CD4-positive, alpha-beta T cell treated with Interleukin-6 at 100 ng/mL for 8 hours (primary cell): Measurements from ENCODE around the gene MAST3.

ENCODE experiments used
- DNase-seq: peaks from one replicate; pipeline ENCODE4 v3.0.0-alpha.2; 2020; ENCODE audit warnings: mixed read lengths, low spot score

MAST3 gene

DNA sequence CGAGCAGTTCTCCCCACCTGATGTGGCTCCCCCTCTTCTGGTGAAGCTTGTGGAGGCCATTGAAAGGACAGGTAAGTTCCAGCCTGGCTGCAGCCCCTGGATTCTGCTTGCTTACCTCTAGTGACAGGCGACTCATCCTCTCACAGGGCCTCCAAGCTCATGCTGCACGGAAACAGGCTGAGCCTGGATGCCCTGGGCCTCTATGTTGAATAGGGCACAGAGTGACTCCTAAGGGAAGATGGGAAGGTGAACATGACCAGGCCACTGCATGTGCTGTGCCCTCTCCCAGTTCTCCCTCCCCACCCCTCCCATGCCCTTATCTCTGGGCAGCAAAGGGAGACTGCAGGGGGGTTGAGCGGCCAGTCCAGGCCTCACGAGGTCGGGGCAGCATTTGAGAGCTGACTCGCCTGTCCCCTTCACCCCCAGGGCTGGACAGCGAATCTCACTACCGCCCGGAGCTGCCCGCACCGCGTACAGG is 63.0 kb downstream of the MAST3 start:
- DNase-seq: no peak

DNA sequence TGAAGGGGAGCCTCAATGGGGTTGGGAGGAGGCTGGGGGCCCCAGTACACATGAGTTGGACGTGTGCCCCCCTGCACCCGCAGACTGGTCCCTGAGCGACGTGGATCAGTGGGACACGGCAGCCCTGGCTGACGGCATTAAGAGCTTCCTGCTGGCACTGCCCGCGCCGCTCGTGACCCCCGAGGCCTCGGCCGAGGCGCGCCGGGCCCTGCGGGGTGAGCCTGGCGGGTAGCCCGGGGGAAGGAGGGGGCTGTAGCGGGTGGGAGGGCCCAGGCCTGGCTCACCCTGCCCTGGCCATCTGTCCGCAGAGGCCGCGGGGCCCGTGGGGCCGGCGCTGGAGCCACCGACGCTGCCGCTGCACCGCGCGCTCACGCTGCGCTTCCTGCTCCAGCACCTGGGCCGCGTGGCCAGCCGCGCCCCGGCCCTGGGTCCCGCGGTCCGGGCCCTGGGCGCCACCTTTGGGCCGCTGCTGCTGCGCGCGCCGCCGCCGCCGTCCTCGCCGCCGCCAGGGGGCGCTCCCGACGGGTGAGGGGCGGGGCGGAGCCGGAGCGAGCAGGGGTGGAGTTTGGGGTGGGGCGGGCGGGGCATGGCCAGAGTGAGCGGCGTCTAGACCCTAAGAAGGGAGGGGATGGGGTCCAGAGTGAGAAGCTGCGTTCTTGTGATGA is 63.5 kb downstream of the MAST3 start:
- DNase-seq: peak; percentile 77

DNA sequence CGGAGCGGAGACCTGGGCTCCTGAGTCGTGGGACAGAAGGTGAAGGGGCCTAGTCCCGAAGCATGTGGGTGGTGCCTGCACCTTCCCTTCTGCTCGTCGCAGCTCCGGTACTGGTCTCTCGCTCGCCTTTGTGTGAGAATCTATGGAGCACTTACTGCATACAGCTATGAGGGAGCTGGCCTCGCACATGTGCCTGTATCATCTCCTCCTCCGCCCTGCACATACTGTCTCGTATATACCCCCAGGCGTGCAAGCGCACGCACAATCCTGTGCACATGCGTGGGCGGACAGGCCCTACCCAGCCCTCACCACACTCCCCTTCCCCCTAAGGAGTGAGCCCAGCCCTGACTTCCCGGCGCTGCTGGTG is 64.0 kb downstream of the MAST3 start:
- no peak for DNase-seq

DNA sequence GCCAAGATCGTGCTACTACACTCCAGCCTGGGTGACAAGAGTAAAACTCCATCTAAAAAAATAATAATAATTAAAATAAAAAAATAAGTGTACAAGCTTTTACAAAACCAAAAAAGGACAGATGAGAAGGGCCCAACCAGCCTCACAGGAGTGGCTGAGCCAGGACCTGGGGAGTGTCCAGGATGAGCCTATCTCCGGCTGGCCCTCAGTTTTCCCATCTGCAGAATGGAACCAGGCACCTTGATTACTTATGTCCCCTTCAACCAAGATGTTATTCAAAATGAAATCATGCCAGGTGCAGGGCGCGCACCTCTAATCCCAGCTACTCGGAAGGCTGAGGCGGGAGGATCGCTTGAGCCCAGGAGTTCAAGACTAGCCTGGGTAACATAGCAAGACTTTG is 66.5 kb downstream of the MAST3 start:
- no peak for DNase-seq

DNA sequence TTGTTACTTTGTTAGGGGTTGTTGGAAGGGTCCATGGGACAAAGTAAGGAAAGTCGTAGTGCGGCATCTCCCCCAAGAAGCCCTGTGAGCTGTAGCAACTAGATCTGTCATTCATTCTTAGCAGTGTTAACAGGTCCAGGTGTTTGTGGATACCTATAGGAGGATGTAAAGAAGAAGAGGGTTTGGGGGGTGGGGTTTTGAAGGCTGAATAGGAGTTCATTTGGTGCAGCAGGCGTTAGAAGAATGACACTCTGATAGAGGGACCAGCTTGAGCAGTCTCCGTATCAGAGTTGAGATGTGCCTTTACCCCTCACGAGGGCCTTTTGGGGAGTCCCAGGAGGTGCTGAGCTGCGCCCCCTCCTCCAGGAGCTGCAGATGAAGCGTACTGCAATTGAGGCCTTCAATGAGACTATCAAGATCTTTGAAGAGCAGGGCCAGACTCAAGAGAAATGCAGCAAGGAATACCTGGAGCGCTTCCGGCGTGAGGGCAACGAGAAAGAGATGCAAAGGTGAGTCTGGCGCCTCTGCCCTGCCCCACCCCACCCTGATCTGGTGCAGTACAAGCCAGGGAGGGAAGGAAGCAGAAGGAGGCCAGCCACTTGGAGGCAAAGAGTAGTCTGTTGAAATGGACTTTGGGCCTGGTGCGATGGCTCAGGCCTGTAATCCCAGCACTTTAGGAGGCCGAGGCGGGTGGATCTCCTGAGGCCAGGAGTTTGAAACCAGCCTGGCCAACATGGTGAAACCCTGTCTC is 68.4 kb downstream of the MAST3 start:
- no peak for DNase-seq

DNA sequence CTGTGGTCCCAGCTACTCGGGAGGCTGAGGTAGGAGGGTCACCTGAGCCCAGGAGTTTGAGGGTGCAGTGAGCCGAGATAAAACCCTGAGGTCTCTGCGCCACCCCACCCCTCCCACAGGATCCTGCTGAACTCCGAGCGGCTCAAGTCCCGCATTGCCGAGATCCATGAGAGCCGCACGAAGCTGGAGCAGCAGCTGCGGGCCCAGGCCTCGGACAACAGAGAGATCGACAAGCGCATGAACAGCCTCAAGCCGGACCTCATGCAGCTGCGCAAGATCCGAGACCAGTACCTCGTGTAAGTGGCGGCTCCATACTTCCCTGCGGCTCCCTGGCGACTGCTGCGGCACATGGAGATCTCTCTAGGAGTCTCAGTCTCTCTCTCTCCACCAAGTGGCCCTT is 69.4 kb downstream of the MAST3 start:
- DNase-seq: no peak

DNA sequence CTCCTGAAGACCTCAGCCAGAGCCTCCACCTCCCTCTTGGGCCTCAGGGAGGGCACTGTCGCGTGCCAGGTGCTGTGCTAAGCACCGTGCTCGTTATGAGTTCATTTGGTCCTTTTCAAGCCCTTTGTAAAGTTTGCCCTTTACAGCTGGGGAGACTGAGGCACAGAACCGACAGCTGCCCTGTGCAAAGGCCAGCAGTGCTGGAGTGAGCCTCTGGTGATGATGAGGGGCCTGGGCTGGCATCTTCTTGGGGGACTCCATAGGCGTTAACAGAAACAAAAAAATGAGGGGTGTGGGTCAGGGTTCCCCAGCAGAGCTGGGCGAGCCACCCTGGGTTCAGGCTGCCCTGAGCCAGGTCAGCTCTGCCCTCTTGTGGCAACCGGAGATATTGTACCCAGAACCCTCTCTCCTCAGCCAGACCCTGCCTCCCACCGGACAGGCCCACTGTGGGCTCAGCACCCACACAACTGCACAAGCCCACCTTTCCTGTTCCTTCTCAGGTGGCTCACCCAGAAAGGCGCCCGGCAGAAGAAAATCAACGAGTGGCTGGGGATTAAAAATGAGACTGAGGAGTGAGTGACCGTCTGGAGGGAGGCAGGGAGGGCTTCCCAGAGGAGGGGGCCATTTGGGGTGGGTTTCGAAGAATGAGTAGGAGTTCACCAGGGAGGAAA is 70.5 kb downstream of the MAST3 start:
- peak; percentile 64 for DNase-seq

DNA sequence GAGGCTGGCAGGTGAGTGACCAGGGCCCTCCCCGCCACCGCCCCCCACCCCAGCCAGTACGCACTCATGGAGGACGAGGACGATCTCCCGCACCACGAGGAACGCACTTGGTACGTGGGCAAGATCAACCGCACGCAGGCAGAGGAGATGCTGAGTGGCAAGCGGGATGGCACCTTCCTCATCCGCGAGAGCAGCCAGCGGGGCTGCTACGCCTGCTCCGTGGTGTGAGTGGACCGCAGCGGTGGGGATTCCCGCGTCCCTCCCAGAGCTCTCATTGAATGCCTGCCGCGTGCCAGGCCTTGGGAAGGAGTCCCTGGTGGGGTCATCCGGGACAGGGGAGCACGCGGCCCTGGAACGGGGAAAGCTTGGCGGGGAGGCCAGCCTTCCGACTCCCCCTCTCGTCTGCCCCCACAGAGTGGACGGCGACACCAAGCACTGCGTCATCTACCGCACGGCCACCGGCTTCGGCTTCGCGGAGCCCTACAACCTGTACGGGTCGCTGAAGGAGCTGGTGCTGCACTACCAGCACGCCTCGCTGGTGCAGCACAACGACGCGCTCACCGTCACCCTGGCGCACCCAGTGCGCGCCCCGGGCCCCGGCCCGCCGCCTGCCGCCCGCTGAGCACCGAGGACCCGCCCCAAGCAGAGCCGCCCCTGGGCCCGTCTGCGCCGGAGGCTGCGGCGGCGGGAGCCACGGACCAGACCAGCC is 71.2 kb downstream of the MAST3 start:
- DNase-seq: no peak

DNA sequence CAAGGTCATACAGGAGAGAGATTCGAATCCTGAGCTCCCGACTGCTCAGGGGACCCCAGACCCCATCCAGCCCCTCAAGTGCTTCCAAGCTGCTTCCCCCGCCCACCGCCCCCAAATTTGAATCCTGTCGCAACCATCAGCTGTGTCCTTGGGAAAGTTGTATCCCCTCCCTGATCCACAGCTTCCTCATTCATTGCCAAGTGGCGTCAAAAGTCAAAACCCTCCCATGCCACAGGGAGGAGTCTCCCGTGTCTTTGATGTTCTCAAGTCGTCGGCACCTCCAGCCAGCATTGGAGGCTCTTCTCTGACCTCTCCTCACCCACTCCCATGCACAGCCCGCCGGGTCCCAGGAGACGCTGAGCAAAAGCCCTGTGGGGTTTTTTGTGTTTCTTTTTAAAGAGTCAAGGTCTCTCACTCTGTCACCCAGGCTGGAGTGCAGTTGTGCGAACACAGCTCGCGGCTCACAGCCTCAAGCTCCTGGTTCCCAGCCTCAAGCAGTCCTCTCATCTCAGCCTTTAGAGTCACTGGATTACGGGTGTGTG is 73.2 kb downstream of the MAST3 start:
- no peak for DNase-seq

DNA sequence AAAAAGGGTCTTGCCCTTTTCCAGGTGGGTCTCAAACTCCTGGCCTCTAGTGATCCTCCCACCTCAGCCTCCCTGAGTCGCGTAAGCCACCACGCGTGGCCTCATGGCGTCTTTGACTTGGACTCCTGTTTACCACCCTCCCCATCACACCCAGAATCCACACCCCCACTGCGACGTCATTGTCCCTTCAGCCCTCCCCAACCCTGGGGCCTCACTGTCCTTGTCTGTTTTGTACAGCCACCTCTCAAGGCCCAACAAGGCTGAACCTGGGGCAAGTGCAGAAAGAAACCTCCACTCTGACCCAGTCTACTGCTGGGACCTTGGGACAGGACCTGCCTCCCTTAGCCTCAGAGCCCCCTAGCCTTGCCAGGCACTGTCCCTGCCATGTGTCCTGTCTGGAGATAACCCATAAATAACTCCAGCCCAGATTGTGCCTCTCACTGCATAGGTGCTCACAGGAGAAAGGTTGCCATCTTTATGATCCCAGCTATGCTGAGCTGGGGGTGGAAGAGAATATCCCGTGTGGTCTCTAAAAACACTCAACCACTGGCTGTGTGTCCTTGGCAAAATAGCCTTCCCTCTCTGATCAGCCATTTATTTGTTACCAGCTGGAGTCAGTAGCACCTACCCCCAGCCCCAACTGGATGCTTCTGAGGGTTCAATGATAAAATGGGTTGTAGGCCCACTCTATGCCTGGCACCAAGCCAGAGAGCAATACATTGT is 74.2 kb downstream of the MAST3 start:
- DNase-seq: no peak

DNA sequence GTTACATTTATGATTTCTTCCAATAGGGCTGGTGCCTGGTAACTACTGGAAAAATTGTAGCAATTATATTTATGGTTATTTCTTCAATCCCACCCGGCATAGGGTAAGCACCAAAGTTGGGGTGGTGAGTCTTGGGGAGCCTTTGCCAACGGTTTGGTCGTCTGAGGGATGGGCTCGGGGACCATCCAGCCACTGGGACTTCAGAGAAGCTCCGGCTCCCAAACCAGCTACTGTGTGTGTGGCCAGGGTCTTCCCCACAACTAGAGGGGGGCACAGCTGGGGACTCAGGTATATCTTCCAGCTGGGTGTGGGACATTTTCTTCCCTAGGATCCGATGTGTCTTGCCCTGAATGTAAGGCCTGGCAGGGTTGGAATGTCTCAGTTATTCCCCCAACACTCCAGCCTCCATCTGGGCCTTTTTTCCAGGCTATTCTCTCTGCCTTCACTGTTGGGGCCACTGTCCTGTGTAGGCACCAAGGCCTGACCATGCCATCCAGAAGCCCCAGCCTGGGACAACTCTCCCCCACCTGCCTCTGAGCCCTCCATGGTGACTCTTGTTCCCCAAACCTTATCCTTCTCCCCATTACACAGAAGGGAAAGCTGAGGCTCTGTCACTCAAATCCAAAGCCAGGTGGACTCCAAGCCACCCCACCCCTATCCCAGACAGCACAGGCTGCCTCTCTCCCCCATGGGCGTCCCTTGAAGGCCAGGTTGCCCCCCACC is 74.9 kb downstream of the MAST3 start:
- DNase-seq: no peak

DNA sequence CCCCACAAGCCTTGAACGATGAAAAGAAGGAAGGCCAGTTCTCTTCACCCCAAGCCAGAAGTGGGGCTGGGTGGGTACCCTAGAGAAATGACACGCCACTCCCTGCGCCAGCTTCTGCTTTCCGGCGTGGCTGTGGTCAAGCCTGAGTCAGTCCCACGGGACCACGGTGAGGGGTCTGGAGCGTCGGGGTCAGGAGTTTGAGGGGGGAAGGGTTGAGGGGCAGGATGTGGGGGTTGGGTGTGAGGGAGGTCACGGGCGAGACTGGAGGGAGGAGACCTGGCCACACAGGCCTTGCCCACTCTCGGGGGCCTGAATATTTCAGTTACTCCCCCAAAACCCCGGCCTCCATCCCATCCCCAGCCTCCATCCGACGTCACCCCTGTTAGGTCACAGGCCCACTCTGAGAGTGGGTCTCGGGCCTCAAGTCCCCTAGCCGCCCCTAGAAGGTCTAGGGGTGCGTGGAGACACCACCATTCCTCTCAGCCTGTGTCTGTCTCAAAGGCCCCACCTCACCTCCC is 75.5 kb downstream of the MAST3 start:
- DNase-seq: no peak

DNA sequence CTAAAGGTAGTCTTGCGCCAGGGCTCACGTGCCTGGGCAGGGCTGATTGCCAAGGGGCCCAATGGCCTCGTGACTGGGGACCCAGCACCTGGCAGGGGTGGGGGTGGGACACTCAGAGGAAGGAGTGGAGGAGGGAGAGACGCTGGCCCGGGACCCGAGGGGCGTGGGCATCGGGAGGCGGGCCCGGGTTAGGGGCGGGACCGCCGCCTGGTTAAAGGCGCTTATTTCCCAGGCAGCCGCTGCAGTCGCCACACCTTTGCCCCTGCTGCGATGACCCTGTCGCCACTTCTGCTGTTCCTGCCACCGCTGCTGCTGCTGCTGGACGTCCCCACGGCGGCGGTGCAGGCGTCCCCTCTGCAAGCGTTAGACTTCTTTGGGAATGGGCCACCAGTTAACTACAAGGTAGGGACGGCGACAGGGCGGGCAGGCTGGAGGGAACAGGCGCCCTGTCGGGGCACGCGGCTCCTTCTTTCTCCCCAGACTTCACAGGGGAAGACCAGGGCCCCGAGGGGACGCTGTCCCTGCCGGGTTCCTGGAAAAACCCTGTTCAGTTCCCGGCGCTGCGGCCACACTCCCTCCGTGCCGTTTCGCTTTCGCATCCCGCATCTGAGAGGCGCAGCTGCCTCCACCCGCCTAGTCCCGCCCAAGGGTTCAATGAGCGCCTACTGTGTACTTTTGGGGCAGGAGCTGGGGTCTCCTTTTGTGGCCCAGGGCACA is 76.2 kb downstream of the MAST3 start, which contains the start of gene IFI30:
Gene IFI30 (plus strand): TSS at position 242 of the 717 bp plus-strand sequence. CDS start 29 bp downstream, at position 271.
- peak; percentile 64 for DNase-seq

DNA sequence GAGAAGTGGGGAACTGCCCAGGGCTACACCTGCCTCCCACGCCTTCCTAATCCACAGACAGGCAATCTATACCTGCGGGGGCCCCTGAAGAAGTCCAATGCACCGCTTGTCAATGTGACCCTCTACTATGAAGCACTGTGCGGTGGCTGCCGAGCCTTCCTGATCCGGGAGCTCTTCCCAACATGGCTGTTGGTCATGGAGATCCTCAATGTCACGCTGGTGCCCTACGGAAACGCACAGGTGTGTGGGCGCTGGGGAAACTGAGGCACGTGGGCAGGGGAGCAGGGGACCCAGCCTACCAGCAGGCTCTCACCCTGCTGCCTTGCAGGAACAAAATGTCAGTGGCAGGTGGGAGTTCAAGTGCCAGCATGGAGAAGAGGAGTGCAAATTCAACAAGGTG is 77.4 kb downstream of the MAST3 start:
- DNase-seq: no peak

DNA sequence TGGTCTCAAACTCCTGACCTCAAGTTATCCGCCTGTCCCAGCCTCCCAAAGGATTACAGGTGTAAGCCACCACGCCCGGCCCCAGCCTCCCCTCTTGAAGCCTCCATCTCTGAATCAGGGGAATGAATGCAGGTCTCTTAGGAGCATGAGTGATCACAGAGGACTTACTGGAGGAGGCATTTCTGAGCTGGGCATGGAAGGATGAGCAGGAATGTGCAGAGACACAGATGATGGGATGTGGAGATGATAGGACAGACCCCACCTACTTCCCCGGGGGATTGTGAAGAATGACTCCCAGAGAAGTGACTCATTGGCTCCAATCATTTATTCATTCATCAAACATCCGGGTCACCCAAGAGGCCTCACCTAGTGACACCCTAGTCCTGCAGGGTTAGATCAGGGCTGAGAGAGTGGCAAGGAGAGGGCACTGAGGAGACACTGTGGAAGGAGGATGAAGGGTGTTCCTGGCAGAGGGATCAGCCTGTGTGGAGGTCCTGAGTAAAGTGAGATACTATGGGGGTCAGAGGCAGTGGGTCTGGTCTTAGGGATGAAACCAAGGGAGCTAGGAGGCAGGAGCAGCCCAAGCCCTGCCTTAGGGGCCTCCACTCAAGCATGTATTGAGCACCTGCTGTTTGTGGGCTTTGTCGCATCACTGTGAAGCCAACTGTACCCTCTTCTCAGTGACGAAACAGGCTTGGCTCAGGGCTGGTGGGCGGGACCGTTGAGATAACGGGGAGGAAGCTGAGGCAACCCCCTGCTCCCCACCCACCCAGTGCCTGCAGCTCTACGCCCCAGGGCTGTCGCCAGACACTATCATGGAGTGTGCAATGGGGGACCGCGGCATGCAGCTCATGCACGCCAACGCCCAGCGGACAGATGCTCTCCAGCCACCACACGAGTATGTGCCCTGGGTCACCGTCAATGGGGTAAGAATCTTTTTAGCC is 79.1 kb downstream of the MAST3 start:
- DNase-seq: no peak

DNA sequence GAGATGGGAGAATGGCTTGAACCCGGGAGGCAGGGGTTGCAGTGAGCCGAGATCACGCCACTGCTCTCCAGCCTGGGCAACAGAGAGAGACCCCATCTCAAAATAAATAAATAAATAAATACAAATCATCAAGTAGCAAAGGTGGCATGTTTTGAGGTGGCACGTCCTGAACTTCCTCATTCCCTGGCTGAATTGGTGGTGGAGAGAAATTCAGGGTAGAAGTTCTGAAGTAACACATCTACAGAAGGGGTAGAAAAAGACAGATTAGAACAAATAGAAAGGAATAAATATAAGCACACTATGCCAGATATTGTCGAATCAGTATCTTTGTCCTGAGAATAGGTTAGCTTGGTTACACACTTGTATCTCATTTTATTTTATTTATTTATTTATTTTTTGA is 82.4 kb downstream of the MAST3 start:
- DNase-seq: no peak

DNA sequence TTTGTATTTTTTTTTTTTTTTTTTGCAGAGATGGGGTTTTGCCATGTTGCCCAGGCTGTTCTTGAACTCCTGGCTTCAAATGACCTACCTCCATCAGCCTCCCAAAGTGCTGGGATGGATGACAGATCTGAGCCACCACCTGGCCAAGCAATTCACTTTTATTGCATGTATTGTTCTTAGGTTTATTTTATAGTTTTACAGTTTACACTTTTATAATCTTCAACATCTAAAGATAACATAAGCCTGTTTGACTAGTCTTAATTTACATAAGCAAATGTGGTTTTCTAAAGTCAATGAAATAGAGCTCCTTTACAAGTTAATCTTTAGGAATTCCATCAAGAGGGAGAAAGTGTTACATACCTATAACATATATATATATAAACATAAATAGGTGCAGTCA is 86.0 kb downstream of the MAST3 start:
- no peak for DNase-seq

DNA sequence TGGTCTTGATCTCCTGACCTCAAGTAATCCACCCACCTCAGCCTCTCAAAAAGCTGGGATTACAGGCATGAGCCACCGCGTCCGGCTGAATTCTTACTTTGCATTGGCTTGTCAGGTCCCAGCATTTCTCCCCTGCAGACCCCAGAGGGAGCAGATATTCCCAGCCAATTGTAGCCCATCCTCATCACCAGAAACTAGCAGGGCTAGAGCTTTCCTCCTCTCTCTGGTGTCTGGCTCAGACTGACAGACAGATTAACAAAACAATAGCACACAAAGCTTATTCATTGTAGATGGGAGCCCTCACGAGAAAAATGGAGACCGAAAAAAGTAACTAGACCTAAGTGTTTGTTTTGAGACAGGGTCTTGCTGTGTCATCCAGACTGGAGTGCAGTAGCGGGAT is 88.0 kb downstream of the MAST3 start:
- DNase-seq: no peak

DNA sequence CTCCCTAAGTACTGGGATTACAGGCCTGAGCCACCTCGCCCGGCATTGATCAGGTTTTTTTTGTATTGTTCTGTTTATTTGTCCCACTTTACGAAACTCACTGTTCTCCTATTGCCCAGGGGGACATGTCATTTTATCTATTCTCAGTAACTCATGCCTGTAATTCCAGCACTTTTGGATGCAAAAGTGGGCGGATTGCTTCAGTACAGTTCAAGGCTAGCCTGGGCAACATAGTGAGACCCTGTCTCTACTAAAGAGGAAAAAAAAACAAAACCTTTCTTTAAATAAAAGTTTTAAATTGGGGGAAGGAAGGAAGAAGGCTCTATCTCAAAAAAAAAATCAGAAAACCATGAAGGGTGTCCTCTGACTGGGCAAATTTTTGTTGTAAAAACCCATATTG is 92.7 kb downstream of the MAST3 start:
- no peak for DNase-seq
